Chondrocyte (in vitro differentiated cells): ENCODE data around the gene C6orf47. TPM values are rescaled to one million over a fixed set of nuclear protein-coding genes. Genes with fewer than 3 reads are reported as not detected.

ENCODE experiments used
- DNase-seq: peaks from one replicate; pipeline ENCODE4 v3.0.0; 2021; ENCODE audit warnings: mixed read lengths, low spot score
- H3K27ac Mint-ChIP-seq: one replicate; pipeline ENCODE4 v1.8.0; 2021; ENCODE audit warnings: mild to moderate bottlenecking, moderate library complexity, mixed read lengths; ENCODE audit not compliant: unreplicated experiment
- H3K27me3 Mint-ChIP-seq: 2 replicates; pipeline ENCODE4 v1.8.0; 2021; ENCODE audit warnings: low read depth, mixed read lengths
- H3K36me3 Mint-ChIP-seq: 2 replicates; pipeline ENCODE4 v1.8.0; 2021; ENCODE audit warnings: low read depth, mixed read lengths
- H3K4me1 Mint-ChIP-seq: 2 replicates; pipeline ENCODE4 v1.8.0; 2021; ENCODE audit warnings: low read depth, mild to moderate bottlenecking, mixed read lengths
- H3K4me3 Mint-ChIP-seq: one replicate; pipeline ENCODE4 v1.8.0; 2021; ENCODE audit warnings: mild to moderate bottlenecking, moderate library complexity, mixed read lengths; ENCODE audit not compliant: unreplicated experiment
- H3K9me3 Mint-ChIP-seq: 2 replicates; pipeline ENCODE4 v1.8.0; 2021; ENCODE audit warnings: low read depth, mixed read lengths
- total RNA-seq: library from RNA; stranded (reverse); gene quantifications from 3 replicates; pipeline ENCODE4 v1.2.1, GENCODE V29; 2021
- TF ChIP-seq, protein P1 (sequence below): fragments of 200-600 bp; sonication (generic); IDR thresholded peaks from 2 replicates; pipeline ENCODE4 v1.5.0; 2021; ENCODE audit warnings: antibody characterized with exemption, mild to moderate bottlenecking, moderate library complexity

C6orf47 gene
- total RNA-seq, 1 donor from 2014 or later: 19.1 TPM

DNA sequence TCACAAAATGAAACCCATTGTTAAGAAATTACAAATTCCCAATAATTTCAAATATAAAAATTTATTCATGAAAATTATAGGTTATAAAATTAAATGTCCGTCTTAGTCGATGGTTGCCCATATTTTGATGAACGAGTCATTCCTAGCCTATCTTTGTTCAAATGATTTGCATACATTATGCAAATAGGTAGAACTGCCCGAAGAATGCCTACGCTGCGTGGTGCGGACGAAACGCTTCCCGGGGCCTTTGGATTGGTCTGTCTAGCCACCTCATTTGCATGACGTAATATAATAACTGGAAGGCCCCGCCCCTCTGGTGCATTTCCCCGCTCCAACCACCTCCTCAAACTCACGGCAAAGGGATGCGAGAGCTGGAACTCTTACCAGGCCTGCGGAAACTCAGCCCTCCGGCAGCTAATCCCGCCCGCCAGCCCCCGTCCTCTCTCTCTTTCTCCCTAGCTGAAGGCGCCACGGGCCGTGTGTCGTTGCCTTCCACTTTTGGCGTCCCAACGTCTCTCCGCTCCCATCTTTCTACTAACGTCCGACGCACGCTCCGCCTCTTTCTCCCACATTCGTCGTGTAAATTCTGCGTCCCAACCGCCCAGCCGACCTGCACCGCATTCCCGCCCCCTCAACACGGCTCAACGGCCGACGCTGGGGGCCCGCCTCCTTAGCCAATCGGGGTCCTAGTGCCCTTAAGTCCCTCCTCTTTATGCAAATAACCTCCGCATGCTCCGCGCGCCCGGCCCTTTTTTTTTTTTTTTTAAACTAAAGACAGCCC lies 40.6 kb downstream of the C6orf47 start:
- H3K4me1 Mint-ChIP-seq: peaks cover 26% of the 10 kb centered on the region
- DNase-seq: peak; percentile 99
- TF ChIP-seq, protein P1, sequence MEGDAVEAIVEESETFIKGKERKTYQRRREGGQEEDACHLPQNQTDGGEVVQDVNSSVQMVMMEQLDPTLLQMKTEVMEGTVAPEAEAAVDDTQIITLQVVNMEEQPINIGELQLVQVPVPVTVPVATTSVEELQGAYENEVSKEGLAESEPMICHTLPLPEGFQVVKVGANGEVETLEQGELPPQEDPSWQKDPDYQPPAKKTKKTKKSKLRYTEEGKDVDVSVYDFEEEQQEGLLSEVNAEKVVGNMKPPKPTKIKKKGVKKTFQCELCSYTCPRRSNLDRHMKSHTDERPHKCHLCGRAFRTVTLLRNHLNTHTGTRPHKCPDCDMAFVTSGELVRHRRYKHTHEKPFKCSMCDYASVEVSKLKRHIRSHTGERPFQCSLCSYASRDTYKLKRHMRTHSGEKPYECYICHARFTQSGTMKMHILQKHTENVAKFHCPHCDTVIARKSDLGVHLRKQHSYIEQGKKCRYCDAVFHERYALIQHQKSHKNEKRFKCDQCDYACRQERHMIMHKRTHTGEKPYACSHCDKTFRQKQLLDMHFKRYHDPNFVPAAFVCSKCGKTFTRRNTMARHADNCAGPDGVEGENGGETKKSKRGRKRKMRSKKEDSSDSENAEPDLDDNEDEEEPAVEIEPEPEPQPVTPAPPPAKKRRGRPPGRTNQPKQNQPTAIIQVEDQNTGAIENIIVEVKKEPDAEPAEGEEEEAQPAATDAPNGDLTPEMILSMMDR: no peak
- H3K36me3 Mint-ChIP-seq: peaks cover 11% of the 10 kb centered on the region
- H3K27ac Mint-ChIP-seq: peak overlapping the region; percentile 100
- H3K4me3 Mint-ChIP-seq: peak overlapping the region; percentile 98
- no peaks in the 10 kb centered on the region for H3K27me3 Mint-ChIP-seq
- H3K9me3 Mint-ChIP-seq: no peaks in the 10 kb centered on the region

- Mint-ChIP-seq H3K27ac (no peak overlapping the region), H3K4me1 (peaks cover 11% of the 10 kb centered on the region), H3K36me3 (no peaks in the 10 kb centered on the region), H3K27me3 (no peaks in the 10 kb centered on the region), H3K9me3 (no peaks in the 10 kb centered on the region), H3K4me3 (no peak overlapping the region)
- TF ChIP-seq, protein P1: no peak
- no peak for DNase-seq
Observed at GRCh38 chr6:31617010-31617409, 43.6 kb downstream of the C6orf47 start.

- H3K4me3 Mint-ChIP-seq: no peak overlapping the region
Observed at GRCh38 chr6:31615748-31616147, 44.8 kb downstream of the C6orf47 start.

DNA sequence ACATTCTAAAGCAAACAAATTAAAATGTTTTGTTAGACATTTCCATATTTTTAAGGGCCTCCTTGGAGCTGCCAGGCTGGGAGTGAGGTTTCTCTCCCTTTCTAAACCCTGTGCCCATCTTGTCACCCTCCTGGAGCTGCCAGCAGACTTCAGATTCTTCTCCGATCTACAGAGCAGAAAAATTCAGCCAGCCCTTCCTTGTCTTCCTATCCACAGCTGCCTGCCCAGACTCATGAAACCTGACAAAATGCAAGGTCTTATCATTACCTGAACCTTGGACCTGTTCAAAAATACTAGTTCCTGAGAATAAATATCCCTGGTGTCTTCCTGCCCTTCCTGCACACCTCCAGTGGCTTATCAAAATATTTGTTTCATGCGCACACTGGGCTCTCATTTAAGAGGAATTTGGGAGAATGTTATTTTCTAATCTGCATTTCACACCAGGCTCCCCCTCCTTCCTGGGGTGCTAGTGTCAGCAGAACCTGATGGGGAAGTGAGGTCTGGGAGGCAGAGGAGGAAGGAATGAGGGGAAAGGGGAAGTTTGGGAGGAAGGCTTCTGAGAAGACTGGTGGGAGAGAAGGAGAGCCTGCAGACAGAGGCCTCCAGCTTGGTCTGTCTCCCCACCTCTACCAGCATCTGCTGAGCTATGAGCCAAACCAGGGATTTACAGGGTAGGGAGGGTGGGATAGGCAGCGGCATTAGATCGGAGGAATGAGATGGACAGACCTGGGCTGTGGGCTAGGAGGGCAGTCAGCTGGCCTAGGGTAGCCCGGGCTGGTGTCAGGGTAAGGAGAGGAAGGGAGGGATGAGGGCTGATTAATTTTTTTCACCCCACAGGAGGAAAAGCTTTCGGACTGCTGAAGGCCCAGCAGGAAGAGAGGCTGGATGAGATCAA lies 45.6 kb downstream of the C6orf47 start, which contains the start of gene AIF1:
TSS of gene AIF1 (plus strand) at position 551 of the 895 bp plus-strand sequence. CDS start at position 647, 96 bp downstream.
- TF ChIP-seq, protein P1: no peak
- Mint-ChIP-seq H3K27me3 (no peaks in the 10 kb centered on the region), H3K36me3 (no peaks in the 10 kb centered on the region), H3K27ac (no peak within 1 kb of the TSS), H3K4me3 (no peak within 1 kb of the TSS), H3K9me3 (no peaks in the 10 kb centered on the region), H3K4me1 (peaks cover 5% of the 10 kb centered on the region)
- DNase-seq: no peak

More at GRCh38 chr6:31615748-31616147, 44.8 kb downstream of the C6orf47 start:
- Mint-ChIP-seq H3K9me3 (no peaks in the 10 kb centered on the region), H3K36me3 (no peaks in the 10 kb centered on the region), H3K27me3 (no peaks in the 10 kb centered on the region), H3K4me1 (peaks cover 5% of the 10 kb centered on the region), H3K27ac (no peak overlapping the region)
- TF ChIP-seq, protein P1: no peak
- no peak for DNase-seq

DNA sequence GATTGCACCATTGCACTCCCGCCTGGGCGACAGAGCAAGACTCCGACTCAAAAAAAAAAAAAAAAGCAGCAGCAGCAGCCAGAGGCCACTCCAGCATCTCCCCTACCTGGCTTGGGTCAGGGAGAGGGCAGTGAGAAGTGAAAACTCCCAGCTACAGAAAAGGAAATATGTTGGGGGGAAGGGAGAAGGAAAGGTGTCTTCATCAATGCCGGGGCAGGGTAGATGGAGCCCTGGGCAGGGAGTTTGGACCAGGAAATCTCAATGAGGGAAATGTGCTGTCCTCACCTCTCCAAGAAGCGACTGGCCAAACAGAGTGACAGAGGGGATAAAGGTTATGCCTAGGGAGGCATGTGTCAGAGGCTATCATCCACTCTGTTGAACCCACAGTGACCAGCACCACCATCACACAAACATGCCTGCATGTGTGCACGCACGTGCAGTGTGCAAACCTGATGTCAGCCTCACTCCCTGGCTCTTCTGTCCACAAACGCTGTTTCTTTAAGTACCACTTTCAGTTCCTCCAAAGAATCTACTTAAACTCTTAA lies 46.4 kb downstream of the C6orf47 start:
- Mint-ChIP-seq H3K4me1 (no peaks in the 10 kb centered on the region), H3K9me3 (no peaks in the 10 kb centered on the region), H3K4me3 (no peak overlapping the region), H3K36me3 (no peaks in the 10 kb centered on the region), H3K27ac (no peak overlapping the region), H3K27me3 (no peaks in the 10 kb centered on the region)
- TF ChIP-seq, protein P1: no peak
- DNase-seq: no peak
